ENCODE data around the gene BMERB1.

The BMERB1 gene

DNA sequence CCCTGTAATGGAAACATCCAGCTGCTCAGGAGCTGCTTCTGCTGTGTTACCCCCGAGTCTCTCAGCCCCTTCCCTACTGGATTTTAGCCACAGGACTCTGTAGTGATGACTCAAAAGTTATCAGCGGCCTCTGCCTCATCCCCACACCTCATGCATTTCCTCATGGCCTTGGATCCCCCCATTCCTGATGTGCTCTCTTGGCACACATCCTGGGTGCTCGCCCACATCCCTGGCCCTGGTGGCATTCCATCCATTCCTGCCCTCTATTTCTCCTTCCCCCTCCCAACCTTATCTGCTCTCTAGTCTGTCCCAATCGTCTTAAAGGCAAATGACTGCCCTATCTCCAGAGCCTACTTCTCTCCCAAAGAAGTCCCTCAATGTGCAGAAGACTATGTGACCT, 184.0 kb downstream of the BMERB1 start:
- no peak overlapping the region for H3K4me3 ChIP-seq (ENCODE audit: low read length in 2 of 2)
- H3K9me3 ChIP-seq (replicated peaks in 1 of 2; ENCODE audit: control insufficient read depth in 2 of 2, insufficient read depth in 1 of 2, low read depth in 1 of 2, low read length in 2 of 2), result no peaks in the 10 kb centered on the region
- H3K18ac ChIP-seq (ENCODE audit: low read length), result no peak overlapping the region
- H3K27me3 ChIP-seq (ENCODE audit: control insufficient read depth in 3 of 3, insufficient read depth in 3 of 3, low read depth in 1 of 3, low read length in 3 of 3), result no peaks in the 10 kb centered on the region
- DNase-seq (ENCODE audit: low spot score), result no peak
- H3K23ac ChIP-seq (ENCODE audit: low read depth, low read length, poor library complexity), result no peak overlapping the region
- H2BK12ac ChIP-seq (ENCODE audit: low read length), result peak overlapping the region; percentile 19
- no peak overlapping the region for H4K91ac ChIP-seq (ENCODE audit: low read depth, low read length, poor library complexity)
- no peaks in the 10 kb centered on the region for H3K4me1 ChIP-seq (ENCODE audit: control insufficient read depth in 2 of 2, insufficient read depth in 1 of 2, low read depth in 1 of 2, low read length in 2 of 2)
- no peak overlapping the region for H3K4me2 ChIP-seq (ENCODE audit: insufficient read depth, low read length, poor library complexity, severe bottlenecking)
- H3K4ac ChIP-seq (ENCODE audit: low read length), result no peak overlapping the region
- no peak overlapping the region for H2BK5ac ChIP-seq (ENCODE audit: low read length)
- H3K79me1 ChIP-seq (ENCODE audit: low read depth, low read length), result no peaks in the 10 kb centered on the region
- WGBS, 2 donors (ENCODE audit: extremely low coverage in 2 of 2, insufficient read length in 2 of 2, insufficient replicate concordance in 1 of 2), result no CpG with 5 or more reads among the region's 4 CpGs
- H3K27ac ChIP-seq (replicated peaks; ENCODE audit: low read length), result no peak overlapping the region
- no peak overlapping the region for H4K8ac ChIP-seq (ENCODE audit: low read depth, low read length)
- H3K14ac ChIP-seq (ENCODE audit: low read length), result peak overlapping the region; percentile 11
- no peak overlapping the region for H2BK120ac ChIP-seq (ENCODE audit: low read depth, low read length)
- peaks cover 38 to 89% of the 10 kb centered on the region in 2 donors for H3K36me3 ChIP-seq (replicated peaks in 1 of 2; ENCODE audit: control insufficient read depth in 2 of 2, insufficient read depth in 2 of 2, low read length in 2 of 2)
- H3K9ac ChIP-seq (ENCODE audit: low read depth, low read length, poor library complexity), result no peak overlapping the region
- no peak overlapping the region for H2AFZ ChIP-seq (ENCODE audit: low read length)
- no peak overlapping the region for H2BK15ac ChIP-seq (ENCODE audit: low read length)
- no peak overlapping the region for H2AK5ac ChIP-seq (ENCODE audit: low read depth, low read length)

DNA sequence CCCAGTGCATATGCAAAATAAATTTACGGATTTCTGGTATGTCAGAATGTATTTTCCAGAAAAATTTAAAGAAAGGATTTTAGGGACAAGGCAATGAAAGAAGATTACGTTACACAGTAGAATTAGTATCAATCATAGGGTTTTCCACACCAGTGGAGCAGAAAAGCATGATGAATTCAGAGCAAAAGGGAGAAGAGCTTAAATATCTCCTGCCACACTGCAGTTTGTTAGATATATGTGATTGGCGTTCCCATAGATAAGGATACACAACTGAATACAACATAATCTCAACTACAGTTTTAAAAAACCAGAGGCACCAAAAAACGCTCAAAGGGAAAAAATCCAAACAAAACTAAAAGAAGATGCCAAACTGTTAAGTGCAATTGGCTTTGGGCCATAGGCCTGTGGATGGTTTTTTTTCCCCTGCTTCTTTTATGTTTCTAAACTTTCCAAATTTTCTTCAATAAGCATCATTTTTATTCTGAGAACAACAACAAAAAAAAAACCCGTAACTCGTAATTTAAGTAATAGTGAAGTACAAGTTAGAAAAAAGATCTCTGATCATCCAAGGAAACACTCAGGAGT, 186.3 kb downstream of the BMERB1 start:
- Histone ChIP-seq H3K27me3 (ENCODE audit: control insufficient read depth in 3 of 3, insufficient read depth in 3 of 3, low read depth in 1 of 3, low read length in 3 of 3) (no peaks in the 10 kb centered on the region), H3K4me2 (ENCODE audit: insufficient read depth, low read length, poor library complexity, severe bottlenecking) (no peak overlapping the region), H2AK5ac (ENCODE audit: low read depth, low read length) (no peak overlapping the region), H3K23ac (ENCODE audit: low read depth, low read length, poor library complexity) (no peak overlapping the region), H3K14ac (ENCODE audit: low read length) (no peak overlapping the region), H4K8ac (ENCODE audit: low read depth, low read length) (no peak overlapping the region), H3K36me3 (replicated peaks in 1 of 2; ENCODE audit: control insufficient read depth in 2 of 2, insufficient read depth in 2 of 2, low read length in 2 of 2) (peaks cover 46 to 98% of the 10 kb centered on the region in 2 donors), H2BK120ac (ENCODE audit: low read depth, low read length) (no peak overlapping the region), H2BK12ac (ENCODE audit: low read length) (no peak overlapping the region), H4K91ac (ENCODE audit: low read depth, low read length, poor library complexity) (no peak overlapping the region), H3K4ac (ENCODE audit: low read length) (no peak overlapping the region), H3K27ac (replicated peaks; ENCODE audit: low read length) (no peak overlapping the region), H2BK15ac (ENCODE audit: low read length) (no peak overlapping the region), H2BK5ac (ENCODE audit: low read length) (no peak overlapping the region), H3K4me3 (ENCODE audit: low read length in 2 of 2) (no peak overlapping the region), H3K9ac (ENCODE audit: low read depth, low read length, poor library complexity) (no peak overlapping the region), H3K79me1 (ENCODE audit: low read depth, low read length) (no peaks in the 10 kb centered on the region), H2AFZ (ENCODE audit: low read length) (no peak overlapping the region), H3K9me3 (replicated peaks in 1 of 2; ENCODE audit: control insufficient read depth in 2 of 2, insufficient read depth in 1 of 2, low read depth in 1 of 2, low read length in 2 of 2) (no peaks in the 10 kb centered on the region), H3K18ac (ENCODE audit: low read length) (no peak overlapping the region), H3K4me1 (ENCODE audit: control insufficient read depth in 2 of 2, insufficient read depth in 1 of 2, low read depth in 1 of 2, low read length in 2 of 2) (no peaks in the 10 kb centered on the region)
- DNase-seq (ENCODE audit: low spot score), result no peak
- no CpG with 5 or more reads among the region's 6 CpGs for WGBS, 2 donors (ENCODE audit: extremely low coverage in 2 of 2, insufficient read length in 2 of 2, insufficient replicate concordance in 1 of 2)

DNA sequence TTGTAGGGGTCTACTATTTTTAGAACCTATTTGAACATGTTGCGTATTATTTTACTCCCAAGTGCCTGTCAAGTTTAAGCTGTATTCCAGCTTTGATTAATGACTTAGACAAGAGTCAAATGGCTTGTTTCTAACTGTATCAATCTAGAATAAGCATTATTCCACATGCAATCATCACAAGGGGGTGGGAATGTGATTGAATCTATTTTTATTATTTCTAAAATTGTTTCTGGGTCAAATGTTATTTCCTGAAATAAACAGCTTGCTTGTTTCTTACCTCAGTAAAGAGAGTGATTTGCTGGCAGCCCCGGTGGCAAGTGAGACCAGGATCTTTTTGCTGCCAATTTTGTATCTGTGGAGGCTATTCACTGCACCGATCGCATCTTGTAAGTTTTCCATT, 187.1 kb downstream of the BMERB1 start:
- H3K4me1 ChIP-seq (ENCODE audit: control insufficient read depth in 2 of 2, insufficient read depth in 1 of 2, low read depth in 1 of 2, low read length in 2 of 2), result no peaks in the 10 kb centered on the region

DNA sequence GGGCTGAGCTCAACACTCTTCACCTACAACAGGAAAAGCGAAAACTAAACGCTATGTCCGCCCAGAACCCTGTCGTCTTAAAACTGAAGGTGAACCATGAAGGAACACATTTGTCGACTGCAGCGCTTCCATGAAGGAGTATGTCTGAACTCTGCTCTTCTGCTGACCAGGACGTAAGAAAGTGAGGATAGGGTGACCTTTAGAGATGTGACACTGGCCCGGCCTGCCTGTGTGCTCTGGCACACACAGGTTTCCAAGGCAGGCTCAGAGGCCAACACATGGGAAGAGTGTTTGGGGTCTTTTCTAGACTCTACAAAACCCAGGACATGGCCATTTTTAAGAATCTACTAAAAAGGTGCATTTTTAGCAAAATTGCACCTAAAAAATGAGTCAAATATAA, 187.5 kb downstream of the BMERB1 start:
- Histone ChIP-seq H3K23ac (ENCODE audit: low read depth, low read length, poor library complexity) (no peak overlapping the region), H3K36me3 (replicated peaks in 1 of 2; ENCODE audit: control insufficient read depth in 2 of 2, insufficient read depth in 2 of 2, low read length in 2 of 2) (peaks cover 37 to 94% of the 10 kb centered on the region in 2 donors), H3K4me3 (ENCODE audit: low read length in 2 of 2) (no peak overlapping the region), H3K14ac (ENCODE audit: low read length) (no peak overlapping the region), H3K4ac (ENCODE audit: low read length) (no peak overlapping the region), H2BK120ac (ENCODE audit: low read depth, low read length) (no peak overlapping the region), H2BK12ac (ENCODE audit: low read length) (no peak overlapping the region), H2BK5ac (ENCODE audit: low read length) (no peak overlapping the region), H3K27me3 (ENCODE audit: control insufficient read depth in 3 of 3, insufficient read depth in 3 of 3, low read depth in 1 of 3, low read length in 3 of 3) (no peaks in the 10 kb centered on the region), H3K9ac (ENCODE audit: low read depth, low read length, poor library complexity) (no peak overlapping the region), H2AFZ (ENCODE audit: low read length) (no peak overlapping the region), H4K8ac (ENCODE audit: low read depth, low read length) (no peak overlapping the region), H3K79me1 (ENCODE audit: low read depth, low read length) (no peaks in the 10 kb centered on the region), H3K4me1 (ENCODE audit: control insufficient read depth in 2 of 2, insufficient read depth in 1 of 2, low read depth in 1 of 2, low read length in 2 of 2) (no peaks in the 10 kb centered on the region), H2AK5ac (ENCODE audit: low read depth, low read length) (no peak overlapping the region), H3K18ac (ENCODE audit: low read length) (no peak overlapping the region), H3K9me3 (replicated peaks in 1 of 2; ENCODE audit: control insufficient read depth in 2 of 2, insufficient read depth in 1 of 2, low read depth in 1 of 2, low read length in 2 of 2) (no peaks in the 10 kb centered on the region), H3K27ac (replicated peaks; ENCODE audit: low read length) (no peak overlapping the region), H4K91ac (ENCODE audit: low read depth, low read length, poor library complexity) (no peak overlapping the region), H2BK15ac (ENCODE audit: low read length) (no peak overlapping the region), H3K4me2 (ENCODE audit: insufficient read depth, low read length, poor library complexity, severe bottlenecking) (no peak overlapping the region)
- no CpG with 5 or more reads among the region's 8 CpGs for WGBS, 2 donors (ENCODE audit: extremely low coverage in 2 of 2, insufficient read length in 2 of 2, insufficient replicate concordance in 1 of 2)
- DNase-seq (ENCODE audit: low spot score), result no peak

More for the DNA sequence above, 187.1 kb downstream of the BMERB1 start:
- H3K4me3 ChIP-seq (ENCODE audit: low read length in 2 of 2), result no peak overlapping the region
- H3K4ac ChIP-seq (ENCODE audit: low read length), result no peak overlapping the region
- H2BK12ac ChIP-seq (ENCODE audit: low read length), result no peak overlapping the region
- H3K4me2 ChIP-seq (ENCODE audit: insufficient read depth, low read length, poor library complexity, severe bottlenecking), result no peak overlapping the region
- no peaks in the 10 kb centered on the region for H3K79me1 ChIP-seq (ENCODE audit: low read depth, low read length)
- no peak overlapping the region for H4K8ac ChIP-seq (ENCODE audit: low read depth, low read length)
- no peak overlapping the region for H2BK5ac ChIP-seq (ENCODE audit: low read length)
- peaks cover 41 to 98% of the 10 kb centered on the region in 2 donors for H3K36me3 ChIP-seq (replicated peaks in 1 of 2; ENCODE audit: control insufficient read depth in 2 of 2, insufficient read depth in 2 of 2, low read length in 2 of 2)
- no peak overlapping the region for H3K23ac ChIP-seq (ENCODE audit: low read depth, low read length, poor library complexity)
- H3K9ac ChIP-seq (ENCODE audit: low read depth, low read length, poor library complexity), result no peak overlapping the region
- no peak overlapping the region for H3K14ac ChIP-seq (ENCODE audit: low read length)
- no CpG with 5 or more reads among the region's 4 CpGs for WGBS, 2 donors (ENCODE audit: extremely low coverage in 2 of 2, insufficient read length in 2 of 2, insufficient replicate concordance in 1 of 2)
- DNase-seq (ENCODE audit: low spot score), result no peak
- H2BK15ac ChIP-seq (ENCODE audit: low read length), result no peak overlapping the region
- no peak overlapping the region for H2BK120ac ChIP-seq (ENCODE audit: low read depth, low read length)
- no peak overlapping the region for H4K91ac ChIP-seq (ENCODE audit: low read depth, low read length, poor library complexity)
- H2AK5ac ChIP-seq (ENCODE audit: low read depth, low read length), result no peak overlapping the region
- H2AFZ ChIP-seq (ENCODE audit: low read length), result no peak overlapping the region
- H3K27ac ChIP-seq (replicated peaks; ENCODE audit: low read length), result no peak overlapping the region
- H3K27me3 ChIP-seq (ENCODE audit: control insufficient read depth in 3 of 3, insufficient read depth in 3 of 3, low read depth in 1 of 3, low read length in 3 of 3), result no peaks in the 10 kb centered on the region
- no peaks in the 10 kb centered on the region for H3K9me3 ChIP-seq (replicated peaks in 1 of 2; ENCODE audit: control insufficient read depth in 2 of 2, insufficient read depth in 1 of 2, low read depth in 1 of 2, low read length in 2 of 2)
- no peak overlapping the region for H3K18ac ChIP-seq (ENCODE audit: low read length)

All from neuronal stem cell (in vitro differentiated cells).